Skeletal muscle satellite cell (primary cell): Measurements from ENCODE around the gene SOX5. TPM values are rescaled to one million over a fixed set of nuclear protein-coding genes. Genes with fewer than 3 reads are reported as not detected.

Experiments used
- H3K27me3 ChIP-seq: 2 replicates; pipeline ENCODE4 v1.7.0; 2013; ENCODE audit warnings: low read length; ENCODE audit not compliant: control insufficient read depth, insufficient read depth
- H3K36me3 ChIP-seq: 2 replicates; pipeline ENCODE4 v1.7.0; 2013; ENCODE audit warnings: mild to moderate bottlenecking, control low read depth, low read length; ENCODE audit not compliant: insufficient read depth
- H3K4me1 ChIP-seq: 2 replicates; pipeline ENCODE4 v1.7.0; 2013; ENCODE audit warnings: low read length; ENCODE audit not compliant: control insufficient read depth, insufficient read depth
- H3K4me2 ChIP-seq: 2 replicates; pipeline ENCODE4 v1.7.0; 2013; ENCODE audit warnings: mild to moderate bottlenecking, low read length
- H3K4me3 ChIP-seq: 2 replicates; pipeline ENCODE4 v1.7.0; 2013; ENCODE audit warnings: low read length
- H3K9ac ChIP-seq: 2 replicates; pipeline ENCODE4 v1.7.0; 2013; ENCODE audit warnings: mild to moderate bottlenecking, low read depth, low read length, moderate library complexity
- H3K9me3 ChIP-seq: replicated peaks from 2 replicates; pipeline ENCODE4 v1.7.0; 2013; ENCODE audit warnings: mild to moderate bottlenecking, control low read depth, low read length
- total RNA-seq: library from RNA; depleted of rRNA; stranded (reverse); fragments of >200 nt; gene quantifications from 2 replicates; pipeline ENCODE4 v1.2.3, GENCODE V29; 2012; rRNA removed

Gene SOX5
- 7.0 and 8.9 TPM in 2 replicates for total RNA-seq

DNA sequence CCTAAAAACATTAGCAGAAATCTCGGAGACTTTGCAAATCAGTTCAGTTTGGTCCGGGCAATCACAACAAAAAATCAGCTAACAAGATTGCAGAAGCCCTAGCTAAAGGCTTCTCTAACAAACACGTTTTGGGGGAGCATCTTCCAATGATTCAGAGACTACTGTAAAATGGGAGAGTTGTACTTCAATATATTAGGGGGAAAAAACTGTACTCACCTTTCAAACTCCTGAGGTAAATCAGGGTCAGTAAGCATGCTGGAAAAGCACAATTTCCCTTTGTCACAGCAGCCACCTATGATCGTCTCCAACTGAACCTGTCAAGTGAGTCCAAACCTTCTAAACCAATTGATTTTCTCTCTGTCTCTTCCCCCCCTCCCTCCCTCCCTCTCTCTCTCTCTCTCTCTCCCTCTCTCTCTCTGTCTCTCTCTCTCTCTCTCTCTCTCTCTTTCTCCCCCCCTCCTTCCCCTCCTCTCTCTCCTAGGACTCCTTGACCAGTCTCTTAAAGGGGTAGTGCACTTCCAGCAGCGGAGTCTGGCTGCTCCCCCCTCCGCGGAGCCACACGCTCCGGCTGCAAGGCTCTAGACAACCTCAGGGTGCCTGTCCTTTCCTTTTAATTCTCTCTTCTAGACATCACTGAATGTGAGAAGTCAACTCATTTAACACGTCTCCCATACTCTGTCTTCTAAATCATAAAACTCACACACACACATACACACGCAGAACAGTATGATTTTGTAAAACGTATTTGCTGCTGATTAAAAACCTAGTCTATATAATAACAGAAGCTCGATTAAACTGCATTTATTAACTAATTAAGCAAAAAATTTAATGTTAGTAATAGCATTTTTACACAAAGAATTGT lies at the start of gene SOX5:
TSS of gene SOX5 (minus strand) at position 323 of the 862 bp plus-strand sequence. CDS start at position 254, 69 bp downstream.
- Histone ChIP-seq H3K4me2 (peak within 1 kb of the TSS; percentile 92), H3K9ac (peak within 1 kb of the TSS; percentile 46), H3K27me3 (peaks cover 4% of the 10 kb centered on the region), H3K4me3 (peak within 1 kb of the TSS; percentile 74), H3K9me3 (no peaks in the 10 kb centered on the region), H3K4me1 (no peaks in the 10 kb centered on the region), H3K36me3 (no peaks in the 10 kb centered on the region)

DNA sequence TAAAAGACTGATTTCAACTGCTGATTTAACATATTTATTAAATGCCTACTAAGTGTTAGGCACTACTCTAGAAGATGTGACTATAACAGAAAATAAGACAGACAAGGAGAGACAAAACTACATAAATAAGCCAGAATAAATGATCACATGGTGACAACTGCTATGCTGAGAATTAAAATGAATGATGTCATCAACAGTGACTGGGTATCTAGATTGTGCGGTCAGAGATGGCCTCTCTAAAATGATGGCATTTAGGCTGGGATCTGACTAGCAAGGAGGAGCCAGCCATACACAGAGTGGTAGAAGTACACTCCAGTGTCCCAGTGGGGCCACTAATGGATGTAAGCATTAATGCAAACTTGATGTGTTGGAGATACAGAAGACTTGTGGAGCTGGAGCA lies 37.6 kb upstream of the SOX5 start:
- no peaks in the 10 kb centered on the region for H3K27me3 ChIP-seq
- H3K36me3 ChIP-seq, result no peaks in the 10 kb centered on the region
- H3K4me2 ChIP-seq, result no peak overlapping the region
- H3K9ac ChIP-seq, result no peak overlapping the region
- no peak overlapping the region for H3K4me3 ChIP-seq
- no peaks in the 10 kb centered on the region for H3K9me3 ChIP-seq
- no peaks in the 10 kb centered on the region for H3K4me1 ChIP-seq

DNA sequence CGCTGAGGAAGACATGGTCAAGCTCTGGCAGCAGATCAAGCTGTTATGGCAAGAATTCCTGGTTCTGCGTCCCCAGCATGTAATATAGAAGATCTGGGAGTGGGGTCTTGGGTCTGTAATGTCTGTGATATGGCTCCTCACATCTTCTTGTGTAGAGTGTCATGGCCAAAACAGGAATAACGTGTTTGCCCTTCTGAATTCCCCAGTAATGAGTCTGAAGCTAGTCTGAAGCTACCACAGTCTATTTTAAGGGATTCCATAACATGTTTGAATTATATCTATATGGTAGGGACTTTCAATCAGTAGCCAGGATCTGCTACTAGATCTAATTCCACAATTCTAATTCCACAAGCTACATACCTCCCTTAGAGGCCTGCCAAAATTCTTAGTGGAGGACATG lies 31.4 kb upstream of the SOX5 start:
- no peaks in the 10 kb centered on the region for H3K36me3 ChIP-seq
- H3K27me3 ChIP-seq, result no peaks in the 10 kb centered on the region
- H3K4me2 ChIP-seq, result no peak overlapping the region
- H3K4me3 ChIP-seq, result no peak overlapping the region
- H3K4me1 ChIP-seq, result no peaks in the 10 kb centered on the region
- H3K9me3 ChIP-seq, result no peaks in the 10 kb centered on the region
- no peak overlapping the region for H3K9ac ChIP-seq

DNA sequence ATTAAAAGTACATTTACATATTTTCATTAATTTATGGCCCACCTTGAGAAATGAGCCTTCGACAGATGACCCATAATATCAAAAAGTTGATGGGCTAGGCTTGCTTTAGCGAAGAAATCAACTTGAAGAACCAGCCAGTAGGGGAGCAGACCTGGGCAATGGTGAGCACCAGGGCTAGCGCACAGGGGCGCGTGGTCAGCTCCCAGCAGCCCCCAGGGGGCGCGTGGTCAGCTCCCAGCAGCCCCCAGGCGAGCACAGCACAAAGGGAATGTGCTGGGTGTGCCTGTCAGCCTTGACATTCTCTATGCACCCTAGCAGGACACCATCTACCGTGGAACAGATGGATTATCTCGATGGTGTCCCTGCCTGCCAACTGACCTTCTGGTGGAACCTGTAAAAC lies 15.3 kb upstream of the SOX5 start:
- H3K36me3 ChIP-seq, result no peaks in the 10 kb centered on the region
- no peaks in the 10 kb centered on the region for H3K27me3 ChIP-seq
- H3K4me2 ChIP-seq, result no peak overlapping the region
- no peak overlapping the region for H3K9ac ChIP-seq
- H3K4me1 ChIP-seq, result no peaks in the 10 kb centered on the region
- no peaks in the 10 kb centered on the region for H3K9me3 ChIP-seq
- no peak overlapping the region for H3K4me3 ChIP-seq

DNA sequence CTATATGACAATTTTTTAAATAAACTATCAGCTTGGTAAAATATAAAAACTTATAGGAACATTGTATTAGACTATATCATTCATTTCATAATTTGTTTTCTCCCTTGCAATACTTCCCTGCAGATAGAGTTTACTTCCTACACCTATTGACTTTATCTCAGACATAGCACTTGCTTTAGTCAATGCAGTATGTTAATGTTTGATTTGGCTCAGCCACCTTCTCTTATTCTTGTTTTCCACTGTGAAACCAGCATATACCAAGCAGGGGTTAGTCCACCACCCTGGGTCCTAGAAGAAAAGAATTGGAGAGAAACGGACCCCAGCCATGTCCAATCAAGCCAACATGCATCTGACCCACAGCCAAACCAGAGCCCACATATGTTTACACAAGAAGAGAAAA lies 10.4 kb upstream of the SOX5 start:
- Histone ChIP-seq H3K36me3 (no peaks in the 10 kb centered on the region), H3K9me3 (no peaks in the 10 kb centered on the region), H3K4me1 (no peaks in the 10 kb centered on the region)

DNA sequence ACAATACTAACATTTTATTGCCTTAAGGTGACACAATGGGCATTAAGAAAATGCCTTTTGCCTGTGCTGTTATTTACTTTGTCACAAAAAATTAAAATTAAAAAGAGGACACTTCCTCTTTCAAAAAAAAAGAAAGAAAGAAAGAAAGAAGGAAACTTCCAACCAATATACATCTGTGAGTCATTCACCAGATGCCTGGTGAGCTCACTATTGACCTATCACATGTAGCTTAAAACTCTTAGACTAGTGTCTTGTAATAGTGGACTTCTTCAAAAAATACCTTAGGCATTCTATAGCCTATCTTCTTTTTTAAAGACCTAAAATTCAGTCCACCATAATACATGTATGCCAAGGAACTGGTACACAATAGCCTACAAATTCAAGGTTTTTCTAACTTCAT lies 4.9 kb upstream of the SOX5 start:
- H3K36me3 ChIP-seq, result no peaks in the 10 kb centered on the region

More for the DNA sequence above, 10.4 kb upstream of the SOX5 start:
- Histone ChIP-seq H3K4me3 (no peak overlapping the region), H3K9ac (no peak overlapping the region), H3K27me3 (no peaks in the 10 kb centered on the region), H3K4me2 (no peak overlapping the region)

DNA sequence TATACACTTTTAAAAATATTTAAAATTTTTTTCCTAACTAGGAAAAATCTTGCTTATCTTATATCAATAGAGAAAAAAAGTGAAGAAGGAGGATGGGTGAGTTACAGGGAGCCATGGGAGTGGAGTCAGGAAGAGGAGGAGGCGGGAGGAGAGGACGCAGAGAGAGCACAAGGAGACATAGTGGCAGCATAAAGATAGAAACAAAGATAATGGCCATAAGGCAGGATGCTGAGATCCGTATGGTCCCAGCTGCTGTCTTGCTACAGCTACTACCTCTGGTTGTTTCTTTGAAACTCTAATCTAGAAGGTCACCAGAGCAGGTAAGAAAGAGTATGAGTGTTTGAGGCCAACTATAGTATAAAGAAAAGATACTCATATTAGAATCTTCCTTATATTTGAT lies 2.6 kb upstream of the SOX5 start:
- Histone ChIP-seq H3K4me3 (no peak overlapping the region), H3K4me1 (no peaks in the 10 kb centered on the region), H3K27me3 (peaks cover 4% of the 10 kb centered on the region), H3K36me3 (no peaks in the 10 kb centered on the region), H3K4me2 (no peak overlapping the region), H3K9ac (no peak overlapping the region), H3K9me3 (no peaks in the 10 kb centered on the region)

More for the DNA sequence above, 4.9 kb upstream of the SOX5 start:
- H3K9me3 ChIP-seq, result no peaks in the 10 kb centered on the region
- H3K4me3 ChIP-seq, result no peak overlapping the region
- no peaks in the 10 kb centered on the region for H3K4me1 ChIP-seq
- no peaks in the 10 kb centered on the region for H3K27me3 ChIP-seq
- H3K4me2 ChIP-seq, result no peak overlapping the region
- no peak overlapping the region for H3K9ac ChIP-seq

DNA sequence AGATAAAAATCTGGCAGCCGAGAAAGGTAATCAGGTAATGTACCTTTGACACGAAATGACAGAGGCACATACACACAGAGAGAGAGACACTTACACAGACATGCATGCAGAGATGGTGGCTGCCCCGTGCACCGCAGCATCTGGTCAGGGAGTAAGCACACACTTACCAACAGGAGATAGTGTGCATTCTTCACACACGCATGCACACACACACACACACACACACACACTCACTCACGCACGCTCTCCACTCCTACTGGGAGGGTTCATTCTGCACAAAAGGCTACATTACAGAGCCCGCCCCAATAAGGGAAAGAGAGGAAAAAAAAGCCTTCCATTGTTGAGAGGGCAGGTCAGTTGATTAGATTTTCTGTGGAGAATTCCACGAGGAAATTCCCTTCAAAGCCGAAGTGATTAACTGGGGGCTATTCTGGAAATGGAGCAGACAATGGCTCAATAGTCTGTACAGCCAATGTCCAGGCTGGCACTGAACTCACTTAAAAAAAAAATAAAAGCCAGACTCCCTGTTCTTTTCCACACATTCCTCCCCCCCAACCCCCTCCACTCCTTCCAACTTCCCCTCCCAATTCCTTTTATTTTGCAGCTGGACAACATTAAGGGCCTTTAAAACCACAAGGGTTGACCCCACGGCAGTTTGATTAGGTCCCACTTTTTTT lies 1.4 kb upstream of the SOX5 start:
- peak overlapping the region; percentile 74 for H3K4me3 ChIP-seq
- H3K27me3 ChIP-seq, result peaks cover 4% of the 10 kb centered on the region
- no peaks in the 10 kb centered on the region for H3K9me3 ChIP-seq
- no peaks in the 10 kb centered on the region for H3K36me3 ChIP-seq
- H3K9ac ChIP-seq, result no peak overlapping the region
- no peaks in the 10 kb centered on the region for H3K4me1 ChIP-seq
- peak overlapping the region; percentile 92 for H3K4me2 ChIP-seq

DNA sequence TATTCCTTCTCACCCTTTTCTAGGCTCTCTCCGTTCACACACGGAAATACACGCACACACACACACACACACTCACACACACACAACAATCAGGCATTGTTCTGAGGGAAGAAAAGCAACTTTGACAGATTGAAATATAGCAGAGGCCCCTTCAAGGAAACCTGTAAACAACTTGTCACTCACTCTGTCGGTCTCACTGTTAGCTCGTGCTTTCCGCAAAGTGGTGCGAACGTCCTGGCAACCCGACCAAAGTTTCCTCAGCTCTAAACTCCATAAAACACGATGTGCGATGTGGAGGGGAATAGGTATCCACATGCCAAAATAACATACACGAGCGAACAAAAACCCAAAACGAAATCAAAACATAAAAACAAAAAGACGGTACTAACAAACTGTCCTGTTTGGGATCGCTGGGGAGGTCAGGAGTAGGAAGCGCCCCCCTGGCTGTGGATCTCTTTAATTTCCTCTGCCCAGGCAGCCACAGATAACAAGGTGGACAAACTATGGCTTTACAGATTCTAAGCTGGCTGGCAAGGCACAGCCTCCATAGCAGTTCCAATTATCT lies 822 bp upstream of the SOX5 start:
- H3K9me3 ChIP-seq, result no peaks in the 10 kb centered on the region
- H3K4me2 ChIP-seq, result peak overlapping the region; percentile 92
- H3K4me3 ChIP-seq, result peak overlapping the region; percentile 74
- peak overlapping the region; percentile 46 for H3K9ac ChIP-seq
- H3K36me3 ChIP-seq, result no peaks in the 10 kb centered on the region
- H3K27me3 ChIP-seq, result peaks cover 4% of the 10 kb centered on the region
- no peaks in the 10 kb centered on the region for H3K4me1 ChIP-seq

DNA sequence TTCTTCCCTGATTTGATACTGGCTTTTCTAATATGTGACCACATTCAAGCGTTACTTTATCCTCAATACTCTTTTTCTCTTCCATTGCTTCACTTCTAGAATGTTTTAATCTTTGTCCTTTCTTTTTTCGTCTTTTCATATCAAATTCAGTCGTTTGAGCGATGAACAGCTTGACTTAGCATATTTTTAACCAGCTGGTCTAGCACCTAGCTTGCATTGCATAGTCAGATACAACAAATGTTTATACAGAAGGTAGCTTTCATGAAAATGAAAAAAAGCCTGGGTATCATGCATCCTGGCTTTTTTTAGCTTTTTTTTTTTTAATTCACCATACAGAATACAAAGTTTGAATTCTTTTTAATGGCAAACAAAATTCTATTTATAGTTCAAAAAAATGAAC lies 1.2 kb downstream of the SOX5 start:
- no peaks in the 10 kb centered on the region for H3K9me3 ChIP-seq

DNA sequence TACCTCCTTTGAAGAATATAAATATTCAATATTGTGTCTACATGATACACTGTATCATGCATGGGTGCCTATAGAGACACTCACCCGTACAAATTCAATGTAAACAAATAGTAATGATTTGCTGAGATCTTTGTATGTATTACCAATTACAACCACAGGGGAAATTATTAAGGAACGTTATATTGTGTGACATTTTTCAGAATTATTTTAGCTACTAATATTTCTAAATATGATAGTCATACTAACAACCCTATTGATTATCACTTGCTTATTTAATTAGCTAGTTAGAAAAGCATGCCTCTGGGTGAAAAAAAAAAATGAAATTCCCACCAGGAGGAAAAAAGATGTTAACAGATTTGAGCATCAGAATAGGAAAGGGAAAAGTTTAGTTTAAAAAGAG lies 2.1 kb downstream of the SOX5 start:
- H3K4me3 ChIP-seq, result no peak overlapping the region
- H3K27me3 ChIP-seq, result peaks cover 4% of the 10 kb centered on the region
- no peaks in the 10 kb centered on the region for H3K4me1 ChIP-seq
- no peaks in the 10 kb centered on the region for H3K9me3 ChIP-seq
- H3K4me2 ChIP-seq, result no peak overlapping the region
- H3K36me3 ChIP-seq, result no peaks in the 10 kb centered on the region
- H3K9ac ChIP-seq, result no peak overlapping the region

More for the DNA sequence above, 1.2 kb downstream of the SOX5 start:
- Histone ChIP-seq H3K4me2 (no peak overlapping the region), H3K36me3 (no peaks in the 10 kb centered on the region), H3K27me3 (peaks cover 4% of the 10 kb centered on the region), H3K4me1 (no peaks in the 10 kb centered on the region), H3K9ac (no peak overlapping the region), H3K4me3 (no peak overlapping the region)
